OCI-LY3 (cell line): ENCODE results near the gene SPOPL.

Experiments used
- H2AFZ ChIP-seq: fragments of 200-600, 300-600 bp; shearing (Covaris generic); 2 replicates; pipeline ENCODE4 v1.6.0; 2014; ENCODE audit warnings: antibody characterized with exemption, low read depth, low read length
- H3K27ac ChIP-seq: fragments of 200-600, 300-600 bp; sonication (generic); 2 replicates; pipeline ENCODE4 v1.5.1; 2014; ENCODE audit warnings: mild to moderate bottlenecking, low read length, moderate library complexity, mixed read lengths
- H3K27me3 ChIP-seq: fragments of 200-600, 300-600 bp; sonication (generic); 2 replicates; pipeline ENCODE4 v1.6.1; 2014; ENCODE audit warnings: low read depth, low read length, mixed read lengths
- H3K36me3 ChIP-seq: fragments of 200-600, 300-600 bp; sonication (generic); replicated peaks from 2 replicates; pipeline ENCODE3; 2014; ENCODE audit warnings: low read depth, low read length, mixed read lengths
- H3K4me1 ChIP-seq: fragments of 300-600, 200-600 bp; sonication (generic); 2 replicates; pipeline ENCODE4 v1.6.1; 2014; ENCODE audit warnings: low read length, mixed read lengths
- H3K4me2 ChIP-seq: fragments of 200-600, 300-600 bp; sonication (generic); 2 replicates; pipeline ENCODE4 v1.6.1; 2014; ENCODE audit warnings: low read length, mixed read lengths
- H3K4me3 ChIP-seq: fragments of 300-600, 200-600 bp; sonication (generic); 2 replicates; pipeline ENCODE4 v1.5.1; 2014; ENCODE audit warnings: antibody characterized with exemption, mild to moderate bottlenecking, low read length, moderate library complexity
- H3K79me2 ChIP-seq: fragments of 300-600, 200-600 bp; shearing (Covaris generic); 2 replicates; pipeline ENCODE4 v1.6.1; 2014; ENCODE audit warnings: mild to moderate bottlenecking, low read length, mixed read lengths
- H3K9ac ChIP-seq: fragments of 300-600, 200-600 bp; shearing (Covaris generic); 2 replicates; pipeline ENCODE4 v1.6.0; 2014; ENCODE audit warnings: mild to moderate bottlenecking, low read length, moderate library complexity
- H3K9me3 ChIP-seq: fragments of 200-600, 300-600 bp; shearing (Covaris generic); 2 replicates; pipeline ENCODE4 v1.6.1; 2014; ENCODE audit warnings: low read length, mixed read lengths; ENCODE audit not compliant: insufficient read depth
- H4K20me1 ChIP-seq: fragments of 200-600, 300-600 bp; sonication (generic); 2 replicates; pipeline ENCODE4 v1.6.1; 2016; ENCODE audit warnings: low read length, mixed read lengths; ENCODE audit not compliant: insufficient read depth
- CTCF ChIP-seq: fragments of 200-600, 300-600 bp; sonication (generic); IDR thresholded peaks from 2 replicates; pipeline ENCODE4 v1.5.1; 2014; ENCODE audit warnings: antibody characterized with exemption, low read length, low read depth
- EZH2phosphoT487 ChIP-seq: fragments of 200-600 bp; shearing (Covaris generic); IDR thresholded peaks from 2 replicates; pipeline ENCODE4 v1.6.1; 2018; ENCODE audit warnings: antibody characterized with exemption, mixed run types, low read depth

The SPOPL gene

GRCh38 chr2:138550670-138551287, 49.2 kb downstream of the SPOPL start:
- Histone ChIP-seq H3K9ac (no peak overlapping the region), H3K4me2 (peak overlapping the region; percentile 30), H3K27ac (peak overlapping the region; percentile 37), H2AFZ (no peak overlapping the region), H3K4me3 (no peak overlapping the region), H3K4me1 (peaks cover 18% of the 10 kb centered on the region), H4K20me1 (peaks cover 48% of the 10 kb centered on the region), H3K36me3 (peaks cover 44% of the 10 kb centered on the region), H3K27me3 (no peaks in the 10 kb centered on the region), H3K9me3 (no peaks in the 10 kb centered on the region), H3K79me2 (peaks cover 47% of the 10 kb centered on the region)
- TF ChIP-seq CTCF (no peak), EZH2phosphoT487 (no peak)

- Histone ChIP-seq H2AFZ (no peak overlapping the region), H3K36me3 (peaks cover 56% of the 10 kb centered on the region)
Measured at GRCh38 chr2:138554123-138554522, 52.6 kb downstream of the SPOPL start.

GRCh38 chr2:138559641-138560040, 58.1 kb downstream of the SPOPL start:
- Histone ChIP-seq H3K36me3 (peaks cover 64% of the 10 kb centered on the region), H3K79me2 (no peaks in the 10 kb centered on the region), H3K27ac (no peak overlapping the region), H3K4me1 (no peaks in the 10 kb centered on the region), H2AFZ (no peak overlapping the region), H3K9ac (no peak overlapping the region), H3K27me3 (no peaks in the 10 kb centered on the region), H4K20me1 (no peaks in the 10 kb centered on the region), H3K4me2 (no peak overlapping the region), H3K4me3 (no peak overlapping the region), H3K9me3 (no peaks in the 10 kb centered on the region)
- TF ChIP-seq EZH2phosphoT487 (no peak), CTCF (no peak)

More at GRCh38 chr2:138554123-138554522, 52.6 kb downstream of the SPOPL start:
- peaks cover 21% of the 10 kb centered on the region for H4K20me1 ChIP-seq
- H3K79me2 ChIP-seq = peaks cover 15% of the 10 kb centered on the region
- H3K9ac ChIP-seq = no peak overlapping the region
- H3K4me3 ChIP-seq = no peak overlapping the region
- H3K9me3 ChIP-seq = no peaks in the 10 kb centered on the region
- no peak overlapping the region for H3K4me2 ChIP-seq
- H3K4me1 ChIP-seq = peaks cover 18% of the 10 kb centered on the region
- TF ChIP-seq CTCF (no peak), EZH2phosphoT487 (no peak)
- no peaks in the 10 kb centered on the region for H3K27me3 ChIP-seq
- H3K27ac ChIP-seq = no peak overlapping the region

- Histone ChIP-seq H2AFZ (no peak overlapping the region), H3K36me3 (peaks cover 66% of the 10 kb centered on the region), H3K79me2 (no peaks in the 10 kb centered on the region), H3K4me3 (no peak overlapping the region), H3K27ac (no peak overlapping the region), H3K27me3 (no peaks in the 10 kb centered on the region), H3K4me2 (no peak overlapping the region), H3K4me1 (no peaks in the 10 kb centered on the region), H3K9me3 (no peaks in the 10 kb centered on the region), H4K20me1 (no peaks in the 10 kb centered on the region), H3K9ac (no peak overlapping the region)
- TF ChIP-seq EZH2phosphoT487 = no peak
- no peak for TF ChIP-seq CTCF
Measured at GRCh38 chr2:138564586-138565229, 63.1 kb downstream of the SPOPL start.
